Skeletal muscle cell (primary cell): ENCODE measurements around the gene TMEM187.

ENCODE experiments used
- DNase-seq: peaks from one replicate; pipeline ENCODE4 v3.0.0-alpha.2; 2010; ENCODE audit warnings: low read depth
- H3K4me3 ChIP-seq: 2 replicates; pipeline ENCODE4 v1.5.1; 2011; ENCODE audit warnings: low read depth, mild to moderate bottlenecking, control low read depth, low read length, moderate library complexity

Gene TMEM187

GRCh38 chrX:153934148-153934761, 38.3 kb upstream of the TMEM187 start:
- peak overlapping the region; percentile 62 for H3K4me3 ChIP-seq
- no peak for DNase-seq

- no peak for DNase-seq
- peak within 1 kb of the TSS; percentile 62 for H3K4me3 ChIP-seq
These were observed 37.7 kb upstream of the TMEM187 start, which contains the start of gene NAA10 for GRCh38 chrX:153934762-153935325. NAA10 (minus strand) TSS chrX:153935037; CDS start chrX:153934904, 133 bp downstream.

- DNase-seq = no peak
- H3K4me3 ChIP-seq = peak overlapping the region; percentile 40
These were observed 37.2 kb upstream of the TMEM187 start for GRCh38 chrX:153935326-153935851.

GRCh38 chrX:153937056-153937455, 35.5 kb upstream of the TMEM187 start:
- H3K4me3 ChIP-seq = no peak overlapping the region
- DNase-seq = no peak

GRCh38 chrX:153938226-153938786, 34.2 kb upstream of the TMEM187 start:
- no peak for DNase-seq
- no peak overlapping the region for H3K4me3 ChIP-seq

GRCh38 chrX:153939573-153939972, 33.0 kb upstream of the TMEM187 start:
- DNase-seq = no peak
- no peak overlapping the region for H3K4me3 ChIP-seq

DNA sequence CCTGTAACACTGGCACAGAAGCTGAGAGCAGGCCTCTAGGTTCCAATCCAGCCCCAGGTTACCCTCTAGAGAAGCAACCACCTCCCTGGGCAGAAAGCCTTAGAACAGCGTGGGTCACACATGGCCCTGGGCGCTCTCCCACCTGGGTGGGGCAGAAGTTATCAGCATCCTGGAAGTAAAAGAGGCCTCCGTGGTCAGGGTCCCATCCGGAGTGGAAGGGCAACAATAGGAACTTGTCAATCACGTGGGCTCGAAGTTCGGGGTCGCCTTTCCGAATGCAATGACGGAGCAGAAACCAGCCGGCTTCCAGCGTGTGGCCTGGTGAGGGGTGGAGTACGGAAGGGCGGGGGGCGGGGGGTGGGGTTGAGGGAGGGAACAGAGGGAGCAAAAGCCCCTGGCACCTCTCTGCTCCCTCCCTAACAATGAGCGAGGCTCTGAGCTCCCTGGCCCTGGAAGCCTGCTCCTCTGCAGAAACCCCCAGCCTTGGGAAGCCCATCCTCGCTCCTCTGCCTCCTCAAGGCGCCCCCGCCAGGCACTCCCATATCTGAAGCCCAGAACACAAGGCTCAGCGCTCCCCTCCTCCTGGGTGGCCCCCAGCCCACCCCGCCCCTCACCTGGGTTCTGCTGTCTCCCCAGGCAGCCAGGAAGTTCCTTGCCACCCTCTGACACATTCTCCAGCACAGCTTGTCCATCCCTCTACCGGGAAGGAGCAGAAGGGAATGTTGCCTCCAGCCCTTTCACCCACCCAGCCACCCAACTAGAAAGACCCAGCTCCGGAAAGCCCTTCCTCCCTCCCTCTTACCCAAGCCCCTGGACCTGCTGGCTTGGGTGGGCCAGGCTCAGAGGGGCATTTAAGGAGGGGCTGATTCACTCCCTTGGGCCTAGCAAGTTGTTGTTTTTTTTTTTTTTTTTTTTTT, 31.0 kb upstream of the TMEM187 start:
- no peak for DNase-seq
- H3K4me3 ChIP-seq = no peak overlapping the region

DNA sequence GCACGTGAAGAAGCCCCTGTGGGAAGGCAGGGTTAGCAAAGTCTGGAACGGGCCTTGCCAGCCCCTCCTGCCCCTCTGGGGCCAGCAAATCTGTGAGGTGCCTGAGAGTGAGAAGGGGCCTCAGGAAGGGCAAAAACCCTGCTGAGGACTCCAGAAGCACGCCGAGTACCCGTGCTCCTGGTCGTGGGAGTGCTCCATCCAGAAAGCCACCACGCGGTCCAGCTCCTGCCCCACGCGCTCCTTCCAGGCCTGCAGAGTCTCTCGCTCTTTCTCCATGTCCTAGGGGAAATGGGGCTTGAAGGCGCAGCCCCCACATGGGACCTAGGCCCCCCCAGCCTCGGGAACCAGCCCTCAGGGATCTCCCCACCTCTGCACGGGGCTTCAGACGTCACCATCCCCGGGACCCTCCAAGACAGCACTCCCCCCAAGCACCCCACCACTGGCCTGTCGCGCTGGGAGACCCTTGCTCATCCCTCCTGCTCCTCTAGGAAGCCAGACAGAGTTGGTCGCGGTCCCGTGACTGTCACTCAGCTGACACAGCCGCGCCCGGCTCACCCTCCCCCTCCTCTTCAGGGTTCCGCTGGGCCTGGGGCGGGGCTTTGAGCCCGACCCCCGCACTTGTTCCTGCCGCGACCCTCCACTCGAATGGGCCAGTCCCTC, 28.3 kb upstream of the TMEM187 start, which contains the start of gene RENBP:
Gene RENBP, minus strand, starts transcription at position 504 of the 660 bp plus-strand sequence. Its CDS starts 33 bp downstream, at position 471.
- H3K4me3 ChIP-seq = no peak within 1 kb of the TSS
- DNase-seq = no peak

GRCh38 chrX:153944800-153945150, 27.8 kb upstream of the TMEM187 start:
- H3K4me3 ChIP-seq = no peak overlapping the region
- no peak for DNase-seq

DNA sequence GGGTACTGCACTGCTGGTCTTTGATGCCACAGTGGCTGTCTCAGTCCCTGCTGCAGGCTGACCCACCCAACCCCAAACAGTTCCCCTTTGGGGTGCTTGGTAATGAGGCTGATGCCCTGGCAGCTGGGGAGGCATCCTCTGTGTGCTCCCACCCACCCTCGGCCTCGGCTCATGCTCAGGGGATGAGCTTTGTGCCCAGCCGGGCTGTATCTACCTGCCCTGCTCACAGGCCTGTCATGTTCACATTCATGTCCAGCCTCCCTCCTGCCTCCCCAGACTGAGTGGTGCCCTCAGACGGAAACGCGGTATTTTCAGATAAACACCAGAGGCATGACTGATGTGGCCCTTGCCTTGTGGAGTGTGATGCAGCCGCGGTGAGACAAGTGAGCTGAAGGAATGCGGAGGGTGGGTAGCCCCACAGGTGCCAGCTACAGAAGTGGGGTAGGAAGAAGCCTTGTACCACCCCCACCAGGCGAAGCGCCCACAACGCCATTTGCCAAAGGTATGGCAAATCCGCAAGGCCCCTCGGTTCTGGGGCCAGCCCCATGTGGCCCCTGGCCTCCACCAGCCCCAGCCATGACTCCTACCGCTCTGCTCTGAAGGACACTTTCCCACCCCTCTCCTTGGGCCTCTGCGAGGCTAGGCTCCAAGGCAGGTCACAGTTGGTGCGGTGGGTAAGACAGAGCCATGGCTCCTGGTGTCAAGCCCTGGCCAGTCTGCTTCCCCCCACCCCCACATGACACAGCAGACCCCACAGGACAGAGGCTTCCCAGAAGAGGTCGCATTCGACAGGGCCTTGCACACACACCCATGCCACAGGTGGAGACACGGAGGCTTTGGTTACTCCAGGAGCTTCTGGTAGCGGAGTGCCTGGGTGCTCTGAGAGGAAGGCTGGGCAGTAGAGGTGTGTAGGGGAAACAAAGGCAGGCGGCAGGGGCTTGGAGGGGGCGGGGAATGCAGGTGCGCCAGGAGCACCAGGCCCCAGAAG, 26.3 kb upstream of the TMEM187 start:
- no peak overlapping the region for H3K4me3 ChIP-seq
- no peak for DNase-seq

DNA sequence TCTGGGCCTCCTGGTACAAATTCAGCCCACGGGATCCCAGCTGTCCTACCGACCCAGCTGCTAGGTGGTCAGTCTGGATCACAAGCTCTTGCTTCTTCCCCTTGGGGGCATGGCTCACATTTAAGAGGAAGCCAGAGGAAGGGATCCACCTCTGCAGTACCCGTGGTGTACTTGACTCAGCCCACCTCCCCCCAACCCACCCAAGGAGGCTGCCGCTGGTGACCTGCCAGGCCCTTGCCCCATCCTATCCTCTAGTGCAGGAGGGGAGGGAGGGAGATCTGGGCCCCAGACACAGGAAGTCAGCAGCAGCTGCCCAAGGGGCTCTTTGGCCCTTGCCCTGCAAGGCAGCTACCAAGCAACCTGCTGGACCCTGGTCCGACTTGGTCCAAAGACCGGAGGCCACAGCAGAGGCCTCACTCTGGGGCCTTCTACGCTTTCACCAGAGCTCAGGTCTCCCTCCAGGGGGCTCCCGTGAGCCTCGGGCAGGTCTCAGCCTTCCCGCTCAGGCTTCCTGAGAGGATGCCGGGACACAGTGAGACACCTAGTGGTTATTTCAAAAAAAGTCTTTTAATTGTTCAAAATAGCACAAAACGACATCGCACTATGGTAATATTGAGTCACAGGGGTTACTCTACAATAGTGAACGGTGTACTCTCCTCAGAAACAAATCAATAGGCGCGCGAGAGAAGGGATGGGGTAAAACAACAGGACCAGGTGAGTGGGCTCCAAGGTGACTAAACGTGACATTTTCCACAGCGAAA, 25.4 kb upstream of the TMEM187 start:
- DNase-seq = no peak
- H3K4me3 ChIP-seq = no peak overlapping the region

- no peak overlapping the region for H3K4me3 ChIP-seq
- no peak for DNase-seq
These were observed 24.5 kb upstream of the TMEM187 start for GRCh38 chrX:153948002-153948466.

DNA sequence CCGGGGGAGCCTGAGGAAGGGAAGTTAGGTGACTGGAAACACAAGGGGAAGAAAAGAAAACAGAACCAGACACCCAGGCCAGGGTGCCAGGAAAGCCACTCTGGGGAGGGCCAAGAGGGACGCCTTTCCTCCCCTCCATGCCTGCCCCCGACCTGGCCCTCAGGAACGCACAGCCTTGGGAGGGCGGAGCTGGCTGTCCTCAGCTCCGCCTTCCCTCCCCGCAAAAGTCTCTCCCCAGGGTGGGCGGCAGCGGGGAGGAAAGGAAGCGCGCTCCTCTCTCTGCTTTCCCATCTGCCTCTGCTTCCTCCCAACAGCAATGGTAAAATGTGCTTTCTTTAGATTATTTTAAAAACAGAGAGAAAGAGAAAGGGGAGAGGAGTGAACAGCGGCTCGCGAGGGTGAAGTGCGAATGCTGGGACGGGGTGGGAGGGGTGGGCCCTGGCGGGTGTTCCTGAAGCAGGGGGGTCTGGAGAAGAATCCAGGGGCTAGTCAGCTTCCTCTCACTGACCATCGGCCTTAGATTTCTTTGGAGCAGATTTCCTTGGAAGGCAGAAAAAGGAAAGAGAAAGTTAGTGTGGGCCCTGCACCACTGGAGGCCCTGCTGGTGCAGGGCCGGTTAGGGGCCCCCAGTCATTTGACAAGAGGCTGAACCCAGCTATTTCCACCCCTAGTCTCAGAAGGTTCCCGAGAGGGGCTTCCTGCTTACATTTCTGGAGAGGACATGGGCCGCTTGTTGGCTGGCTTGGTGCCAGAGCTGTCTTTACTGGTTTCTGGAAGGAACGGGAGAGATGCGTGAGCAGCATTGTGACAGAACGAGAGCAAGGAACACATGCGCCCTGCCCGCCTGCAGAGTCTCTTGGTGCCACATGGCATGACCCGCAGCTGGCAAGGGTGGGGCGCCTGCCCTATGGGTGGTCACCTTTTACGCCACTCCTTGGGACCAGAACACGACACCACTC, 23.4 kb upstream of the TMEM187 start:
- DNase-seq = no peak
- no peak overlapping the region for H3K4me3 ChIP-seq

DNA sequence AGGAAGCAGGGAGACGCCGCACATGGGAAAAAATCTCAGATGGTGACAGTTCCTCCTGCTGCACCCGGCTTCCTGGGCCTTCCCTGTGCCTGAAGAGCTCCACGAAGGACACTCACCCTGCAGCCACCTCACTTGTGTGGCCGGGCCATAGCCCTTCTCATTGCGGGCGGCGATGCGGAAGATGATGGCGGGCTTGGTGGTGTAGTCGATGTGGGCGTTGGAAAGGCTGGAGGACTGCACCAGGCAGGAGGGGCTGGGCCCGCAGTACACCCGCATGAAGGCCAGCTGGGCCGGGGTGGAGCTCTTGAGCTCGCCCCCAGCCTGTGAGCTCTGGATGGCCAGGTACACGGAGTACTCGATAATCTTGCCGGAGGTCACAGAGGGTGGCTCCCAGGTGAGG, 22.4 kb upstream of the TMEM187 start:
- no peak for DNase-seq

DNA sequence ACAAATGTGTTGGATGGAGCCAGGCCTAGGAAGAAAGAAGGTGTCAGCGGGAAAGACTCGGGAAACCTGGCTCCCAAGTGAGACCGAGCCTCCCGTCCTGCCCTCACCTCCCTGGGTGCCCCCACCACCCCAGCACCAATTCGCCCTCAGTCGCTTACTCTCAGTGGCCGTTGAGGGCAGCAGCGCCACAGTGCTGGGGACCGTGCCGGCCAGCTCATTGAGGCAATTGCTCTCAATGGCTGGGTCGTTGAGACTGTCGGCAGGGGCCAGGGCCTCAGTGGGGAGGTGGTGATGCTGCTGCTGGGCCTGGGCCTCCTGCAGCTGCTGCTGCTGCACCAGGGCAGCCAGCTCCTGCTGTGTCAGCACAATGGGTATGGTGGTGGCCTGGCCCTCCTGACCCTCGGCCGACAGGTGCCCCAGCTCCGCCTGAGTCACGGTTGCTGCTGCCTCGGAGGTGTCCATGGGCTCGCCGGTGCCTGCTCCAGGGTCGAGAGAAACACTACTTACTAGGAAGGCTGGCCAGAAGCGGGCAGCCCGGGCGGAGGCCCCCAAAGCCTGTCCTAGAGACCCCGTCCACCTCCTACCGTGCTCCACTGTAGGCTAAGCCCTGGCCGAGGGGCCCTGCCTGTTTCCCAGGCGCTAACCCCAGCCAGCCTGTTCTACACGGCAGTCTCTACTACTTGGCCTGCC, 20.7 kb upstream of the TMEM187 start:
- DNase-seq = no peak
- no peak overlapping the region for H3K4me3 ChIP-seq

More for the DNA sequence above, 22.4 kb upstream of the TMEM187 start:
- no peak overlapping the region for H3K4me3 ChIP-seq
